Activated CD4-positive, alpha-beta memory T cell treated with anti-CD3 and anti-CD28 coated beads for 36 hours (primary cell): ENCODE results near the gene IL18R1. TPM values are rescaled to one million over a fixed set of nuclear protein-coding genes. Genes with fewer than 3 reads are reported as not detected.
A peak's percentile ranks its signal among the peaks of the same experiment; 100 is the strongest.

Source experiments
- CTCF ChIA-PET: fragments of 350-600 bp; sonication (Branson Sonifier 250); formaldehyde crosslinking; loops from one replicate; lab custom pipeline; 2021; ENCODE audit warnings: antibody characterized with exemption, inconsistent platforms; lab: Charles Lee
- POLR2A ChIA-PET: fragments of 350-600 bp; sonication (Branson Sonifier 250); formaldehyde crosslinking; loops from one replicate; lab custom pipeline; 2021; ENCODE audit warnings: antibody characterized with exemption; lab: Charles Lee
- DNase-seq: peaks from one replicate; pipeline ENCODE4 v3.0.0-alpha.2; 2020
- H3K27ac Mint-ChIP-seq: one replicate; pipeline ENCODE4 v1.8.0; 2021; ENCODE audit warnings: mixed read lengths
- H3K27me3 Mint-ChIP-seq: one replicate; pipeline ENCODE4 v1.8.0; 2021; ENCODE audit warnings: mixed read lengths
- H3K36me3 Mint-ChIP-seq: one replicate; pipeline ENCODE4 v1.8.0; 2021; ENCODE audit warnings: mixed read lengths
- H3K4me1 Mint-ChIP-seq: one replicate; pipeline ENCODE4 v1.8.0; 2021; ENCODE audit warnings: low read depth, mixed read lengths
- H3K4me3 Mint-ChIP-seq: one replicate; pipeline ENCODE4 v1.8.0; 2021; ENCODE audit warnings: mild to moderate bottlenecking, mixed read lengths
- H3K9me3 Mint-ChIP-seq: one replicate; pipeline ENCODE4 v1.8.0; 2021; ENCODE audit warnings: mixed read lengths
- intact Hi-C: fragments of 100-400 bp; cut with micrococcal nuclease; formaldehyde crosslinking; loops from one replicate; pipeline ENCODE4 v1.15.1; 2023
- total RNA-seq, 2 experiments: library from RNA; stranded (reverse); gene quantifications; one replicate each; pipeline ENCODE4 v1.2.3, GENCODE V29; 2021

IL18R1 gene
- total RNA-seq, 2 experiments from 2014 or later, result 25.5 to 26.6 TPM

- Mint-ChIP-seq H3K4me1 (peaks cover 15% of the 10 kb centered on the region), H3K27me3 (no peaks in the 10 kb centered on the region), H3K36me3 (peaks cover 15% of the 10 kb centered on the region), H3K27ac (no peak overlapping the region), H3K9me3 (no peaks in the 10 kb centered on the region), H3K4me3 (no peak overlapping the region)
- CTCF ChIA-PET, result interaction anchor here (0.9 kb wide), 1 partner anchor 50 kb away, joined by 3 read pairs; no protein-coding TSS in a partner anchor
- intact Hi-C loops, result no loop called here
- no peak for DNase-seq
- POLR2A ChIA-PET, result no interaction called here
Observed at GRCh38 chr2:102392942-102393341, 37.3 kb downstream of the IL18R1 start.

- intact Hi-C loops, result no loop called here
- no peak overlapping the region for H3K27ac Mint-ChIP-seq
- H3K4me3 Mint-ChIP-seq, result no peak overlapping the region
Observed at GRCh38 chr2:102396012-102396411, 40.4 kb downstream of the IL18R1 start.

DNA sequence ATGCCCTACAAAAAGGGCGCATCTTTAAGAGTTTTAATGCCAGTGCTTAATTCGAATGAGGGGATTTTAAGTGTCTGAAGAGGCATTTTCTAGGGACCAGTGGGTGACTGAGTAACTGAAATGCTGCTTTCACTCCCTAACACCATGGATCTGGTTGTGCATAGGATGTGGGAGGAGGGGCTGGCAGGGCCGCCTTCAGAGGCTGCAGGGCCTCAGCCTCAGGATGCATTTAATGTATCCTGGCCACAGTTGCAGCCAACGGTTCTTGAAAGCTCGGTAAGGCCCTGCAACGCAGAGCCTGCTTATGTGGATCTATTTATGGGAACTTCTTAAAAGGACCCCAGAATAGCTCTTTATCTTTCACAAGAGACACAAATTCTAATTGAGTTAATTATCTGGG, 41.6 kb downstream of the IL18R1 start:
- H3K9me3 Mint-ChIP-seq, result no peaks in the 10 kb centered on the region
- ChIA-PET CTCF (no interaction called here), POLR2A (no interaction called here)
- no peak for DNase-seq
- H3K4me1 Mint-ChIP-seq, result peaks cover 20% of the 10 kb centered on the region
- intact Hi-C loops, result no loop called here
- no peak overlapping the region for H3K4me3 Mint-ChIP-seq
- peaks cover 9% of the 10 kb centered on the region for H3K36me3 Mint-ChIP-seq
- no peak overlapping the region for H3K27ac Mint-ChIP-seq
- H3K27me3 Mint-ChIP-seq, result no peaks in the 10 kb centered on the region

More at GRCh38 chr2:102396012-102396411, 40.4 kb downstream of the IL18R1 start:
- H3K27me3 Mint-ChIP-seq, result no peaks in the 10 kb centered on the region
- DNase-seq, result no peak
- ChIA-PET CTCF (no interaction called here), POLR2A (no interaction called here)
- H3K36me3 Mint-ChIP-seq, result peaks cover 9% of the 10 kb centered on the region
- H3K9me3 Mint-ChIP-seq, result no peaks in the 10 kb centered on the region
- peaks cover 22% of the 10 kb centered on the region for H3K4me1 Mint-ChIP-seq

GRCh38 chr2:102399499-102400141, 44.0 kb downstream of the IL18R1 start:
- Mint-ChIP-seq H3K27ac (no peak overlapping the region), H3K36me3 (peaks cover 9% of the 10 kb centered on the region), H3K27me3 (no peaks in the 10 kb centered on the region), H3K4me1 (peaks cover 19% of the 10 kb centered on the region), H3K9me3 (no peaks in the 10 kb centered on the region), H3K4me3 (no peak overlapping the region)
- ChIA-PET POLR2A (no interaction called here), CTCF (interaction anchor here (1.3 kb wide), 1 partner anchor 43 kb away, joined by 3 read pairs; no protein-coding TSS in a partner anchor)
- intact Hi-C loops, result no loop called here
- DNase-seq, result no peak

- Mint-ChIP-seq H3K36me3 (peaks cover 5% of the 10 kb centered on the region), H3K4me1 (peaks cover 19% of the 10 kb centered on the region), H3K9me3 (no peaks in the 10 kb centered on the region), H3K27me3 (no peaks in the 10 kb centered on the region), H3K27ac (no peak overlapping the region), H3K4me3 (no peak overlapping the region)
- no peak for DNase-seq
- ChIA-PET POLR2A (no interaction called here), CTCF (no interaction called here)
- intact Hi-C loops, result no loop called here
Observed at GRCh38 chr2:102401456-102401855, 45.9 kb downstream of the IL18R1 start.

- ChIA-PET CTCF (no interaction called here), POLR2A (no interaction called here)
- DNase-seq, result no peak
- Mint-ChIP-seq H3K4me3 (no peak overlapping the region), H3K36me3 (peaks cover 2% of the 10 kb centered on the region), H3K4me1 (peaks cover 19% of the 10 kb centered on the region), H3K27ac (no peak overlapping the region), H3K27me3 (no peaks in the 10 kb centered on the region), H3K9me3 (no peaks in the 10 kb centered on the region)
- intact Hi-C loops, result no loop called here
Observed at GRCh38 chr2:102401865-102402264, 46.3 kb downstream of the IL18R1 start.

GRCh38 chr2:102410952-102411351, 55.4 kb downstream of the IL18R1 start:
- peaks cover 6% of the 10 kb centered on the region for H3K4me1 Mint-ChIP-seq
- H3K27ac Mint-ChIP-seq, result no peak overlapping the region
- ChIA-PET POLR2A (no interaction called here), CTCF (no interaction called here)
- intact Hi-C loops, result no loop called here
- peaks cover 3% of the 10 kb centered on the region for H3K36me3 Mint-ChIP-seq
- no peaks in the 10 kb centered on the region for H3K27me3 Mint-ChIP-seq
- no peak overlapping the region for H3K4me3 Mint-ChIP-seq
- no peak for DNase-seq
- H3K9me3 Mint-ChIP-seq, result peaks cover 12% of the 10 kb centered on the region

DNA sequence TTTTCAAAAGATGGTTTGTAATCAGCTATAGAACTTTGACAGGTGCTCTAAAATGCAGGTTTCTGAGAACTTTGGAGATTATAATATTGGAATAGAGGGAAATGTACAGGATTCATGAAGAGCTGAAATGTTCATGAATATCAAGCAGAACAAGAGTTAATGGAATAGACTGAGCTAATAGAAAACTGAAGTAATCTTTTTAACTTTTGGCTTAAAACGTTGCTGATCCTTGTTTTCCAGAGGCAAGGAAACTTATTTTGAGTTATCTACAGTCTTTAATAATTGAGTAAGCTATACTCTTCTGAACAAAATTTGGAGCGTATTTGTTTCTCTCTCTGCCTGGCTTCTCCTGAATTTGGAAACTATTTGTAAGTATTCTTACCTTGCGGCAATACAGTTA, 56.6 kb downstream of the IL18R1 start:
- Mint-ChIP-seq H3K4me3 (no peak overlapping the region), H3K4me1 (peaks cover 14% of the 10 kb centered on the region), H3K36me3 (peaks cover 3% of the 10 kb centered on the region), H3K27ac (no peak overlapping the region), H3K9me3 (peaks cover 12% of the 10 kb centered on the region), H3K27me3 (no peaks in the 10 kb centered on the region)
- POLR2A ChIA-PET, result no interaction called here
- DNase-seq, result no peak
- intact Hi-C loops, result no loop called here
- CTCF ChIA-PET, result interaction anchor here (0.6 kb wide), 1 partner anchor 154 kb away, joined by 3 read pairs; no protein-coding TSS in a partner anchor

DNA sequence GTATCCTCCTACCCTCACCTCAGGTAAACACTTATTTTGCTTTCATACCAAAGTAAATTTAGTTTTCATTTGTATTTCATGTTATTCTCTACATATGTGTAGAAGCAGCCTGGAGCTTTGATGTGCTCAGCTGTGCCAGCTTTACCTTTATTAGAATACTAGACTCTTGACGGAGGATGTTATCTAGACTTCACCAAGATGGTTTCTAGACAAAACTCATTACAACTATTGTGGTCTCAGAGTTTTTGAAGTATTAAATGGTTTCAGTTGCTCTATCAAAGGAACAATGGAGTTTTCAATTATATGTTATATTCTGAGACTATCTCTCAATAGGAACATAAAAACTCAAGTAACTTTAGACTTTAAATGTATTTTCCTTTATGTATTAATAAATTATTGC, 62.4 kb downstream of the IL18R1 start:
- no peak for DNase-seq
- CTCF ChIA-PET, result interaction anchor here (0.9 to 1.5 kb wide), 4 partner anchors 16 to 49 kb away, joined by 3 to 4 read pairs (median 3); no protein-coding TSS in a partner anchor
- intact Hi-C loops, result loop anchor here (1.0 to 2.0 kb wide), 4 partner anchors 19 to 159 kb away; no protein-coding TSS in a partner anchor

GRCh38 chr2:102418421-102418961, 62.9 kb downstream of the IL18R1 start:
- intact Hi-C loops, result loop anchor here (1.0 to 2.0 kb wide), 4 partner anchors 19 to 160 kb away; no protein-coding TSS in a partner anchor
- H3K4me1 Mint-ChIP-seq, result peaks cover 59% of the 10 kb centered on the region
- H3K27ac Mint-ChIP-seq, result peak overlapping the region; percentile 85
- ChIA-PET POLR2A (interaction anchor here (1.0 kb wide), 1 partner anchor 50 kb away, joined by 4 read pairs; no protein-coding TSS in a partner anchor), CTCF (interaction anchor here (0.9 to 1.5 kb wide), 5 partner anchors 15 to 178 kb away, joined by 3 to 4 read pairs (median 3); no protein-coding TSS in a partner anchor)
- H3K27me3 Mint-ChIP-seq, result peaks cover 6% of the 10 kb centered on the region
- peaks cover 6% of the 10 kb centered on the region for H3K36me3 Mint-ChIP-seq
- H3K9me3 Mint-ChIP-seq, result no peaks in the 10 kb centered on the region
- DNase-seq, result no peak
- peak overlapping the region; percentile 64 for H3K4me3 Mint-ChIP-seq

More for the DNA sequence above, 62.4 kb downstream of the IL18R1 start:
- Mint-ChIP-seq H3K27ac (peak overlapping the region; percentile 77), H3K9me3 (no peaks in the 10 kb centered on the region), H3K4me3 (peak overlapping the region; percentile 17), H3K27me3 (peaks cover 6% of the 10 kb centered on the region), H3K4me1 (peaks cover 53% of the 10 kb centered on the region), H3K36me3 (peaks cover 6% of the 10 kb centered on the region)
- POLR2A ChIA-PET, result no interaction called here

- peak overlapping the region; percentile 66 for H3K4me3 Mint-ChIP-seq
- no peak for DNase-seq
- intact Hi-C loops, result no loop called here
- peaks cover 6% of the 10 kb centered on the region for H3K36me3 Mint-ChIP-seq
- H3K9me3 Mint-ChIP-seq, result no peaks in the 10 kb centered on the region
- H3K27ac Mint-ChIP-seq, result no peak overlapping the region
- H3K27me3 Mint-ChIP-seq, result peaks cover 6% of the 10 kb centered on the region
- H3K4me1 Mint-ChIP-seq, result peaks cover 77% of the 10 kb centered on the region
- CTCF ChIA-PET, result interaction anchor here (1.0 to 1.9 kb wide), 3 partner anchors 16 to 179 kb away, joined by 3 to 7 read pairs (median 3); no protein-coding TSS in a partner anchor
- POLR2A ChIA-PET, result no interaction called here
Observed at GRCh38 chr2:102420290-102420689, 64.7 kb downstream of the IL18R1 start.
